Lower leg skin (tissue), 3 donors: ENCODE measurements around the gene VAV2.

Experiments used
- CTCF ChIP-seq, 3 donors: fragments of 450-650 bp; IDR thresholded peaks; one replicate each; pipeline ENCODE4 v1.5.1; 2016; ENCODE audit warnings: antibody characterized with exemption in 3 of 3, mild to moderate bottlenecking in 3 of 3, moderate library complexity in 2 of 3
- POLR2A ChIP-seq, 2 donors: fragments of 450-650 bp; IDR thresholded peaks; one replicate each; pipeline ENCODE4 v1.6.1; 2016 to 2017; ENCODE audit warnings: antibody characterized with exemption in 2 of 2, mild to moderate bottlenecking in 1 of 2, moderate library complexity in 1 of 2

DNA sequence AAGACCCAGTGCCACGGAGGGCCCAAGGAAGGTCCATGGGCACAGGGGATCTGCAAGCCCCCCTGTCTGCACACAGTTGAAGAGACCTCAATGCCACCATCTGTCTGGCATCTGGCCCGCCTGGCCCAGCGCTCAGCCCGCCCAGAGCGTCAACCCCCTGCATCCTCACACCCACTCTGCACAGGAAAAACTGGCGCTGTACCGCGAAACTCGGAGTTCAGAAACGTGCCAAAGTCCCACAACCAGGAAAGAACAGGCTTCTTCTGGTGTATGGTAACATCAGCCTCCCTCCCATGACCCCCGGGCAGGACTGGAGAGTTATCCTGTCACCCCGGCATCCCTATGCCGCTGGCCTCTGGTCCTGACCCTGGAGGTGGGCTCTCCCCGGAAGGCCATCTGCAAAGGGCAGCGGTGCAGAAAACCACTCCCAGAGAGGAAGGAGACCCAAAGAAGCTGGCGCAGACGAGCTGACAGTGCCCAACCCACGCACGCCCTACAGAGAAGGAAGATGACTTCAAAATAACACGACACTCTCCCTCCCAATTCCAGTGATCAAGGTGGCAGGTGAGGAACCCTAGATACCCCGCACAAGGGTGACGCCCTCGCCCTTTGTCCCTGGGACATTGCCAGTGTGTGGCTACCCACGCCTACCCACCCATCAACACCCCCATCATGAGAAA lies 18.9 kb downstream of the VAV2 start:
- no peak for TF ChIP-seq CTCF (IDR thresholded peaks at IDR 0.05)
- no peak for TF ChIP-seq POLR2A (IDR thresholded peaks at IDR 0.05)
